Right atrium auricular region (tissue), 2 donors: ENCODE results near the gene CD3D. TPM values are rescaled to one million over a fixed set of nuclear protein-coding genes. Genes with fewer than 3 reads are reported as not detected.

Experiments used
- DNase-seq: peaks from one replicate; pipeline ENCODE4 v3.0.0-alpha.2; 2019; ENCODE audit warnings: low spot score
- H3K27ac ChIP-seq, 2 donors: fragments of 200-600 bp; sonication (generic); 1 replicate in 1 of 2; 2 replicates in 1 of 2; pipeline ENCODE4 v1.5.1; 2016 to 2019
- H3K27me3 ChIP-seq, 2 donors: fragments of 200-600 bp; sonication (generic); one replicate each; pipeline versions ENCODE4 v1.5.1 to v1.6.0; 2017 to 2019
- H3K36me3 ChIP-seq: fragments of 200-600 bp; sonication (generic); one replicate; pipeline ENCODE4 v1.5.1; 2016
- H3K4me1 ChIP-seq, 2 donors: fragments of 200-600 bp; sonication (generic); one replicate each; pipeline versions ENCODE4 v1.5.1 to v1.6.0; 2017 to 2019
- H3K4me3 ChIP-seq, 2 donors: fragments of 200-600 bp; sonication (generic); 1 replicate in 1 of 2; 2 replicates in 1 of 2; pipeline ENCODE4 v1.5.1; 2017 to 2019; ENCODE audit warnings: mild to moderate bottlenecking in 1 of 2, moderate library complexity in 1 of 2
- H3K9me3 ChIP-seq, 2 donors: fragments of 200-600 bp; sonication (generic); one replicate each; pipeline ENCODE4 v1.5.1; 2019
- CTCF ChIP-seq, 2 donors: fragments of 200-600 bp; sonication (generic); IDR thresholded peaks; one replicate each; pipeline ENCODE4 v1.5.1; 2019; ENCODE audit warnings: antibody characterized with exemption in 2 of 2
- total RNA-seq, 2 donors: library from RNA; depleted of rRNA; stranded (reverse); fragments of >200 nt; gene quantifications; one replicate each; pipeline ENCODE4 v1.1.0, GENCODE V29; 2016

CD3D gene
- total RNA-seq: 1 to 10 TPM in 1 of 2 donors, not detected in 1; 1.5 TPM

GRCh38 chr11:118342503-118343161 is at the start of gene CD3D:
Gene CD3D (minus strand): TSS chr11:118342705. CDS start chr11:118342607, 98 bp downstream.
- Histone ChIP-seq H3K4me1 (no peaks in the 10 kb centered on the region), H3K9me3 (no peaks in the 10 kb centered on the region), H3K36me3 (no peaks in the 10 kb centered on the region), H3K4me3 (no peak within 1 kb of the TSS), H3K27ac (no peak within 1 kb of the TSS), H3K27me3 (no peaks in the 10 kb centered on the region)
- no peak for TF ChIP-seq CTCF (IDR thresholded peaks at IDR 0.05)
- DNase-seq: no peak

- Histone ChIP-seq H3K9me3 (no peaks in the 10 kb centered on the region), H3K27me3 (no peaks in the 10 kb centered on the region), H3K4me1 (no peaks in the 10 kb centered on the region), H3K36me3 (peaks cover 99% of the 10 kb centered on the region), H3K27ac (no peak overlapping the region), H3K4me3 (no peak overlapping the region)
- no peak for DNase-seq
- no peak for TF ChIP-seq CTCF (IDR thresholded peaks at IDR 0.05)
Observed at GRCh38 chr11:118383657-118384056, 41.2 kb upstream of the CD3D start.

- no peaks in the 10 kb centered on the region for H3K9me3 ChIP-seq
- no peaks in the 10 kb centered on the region for H3K27me3 ChIP-seq
- H3K27ac ChIP-seq: no peak overlapping the region
- no peak overlapping the region for H3K4me3 ChIP-seq
- H3K36me3 ChIP-seq: peaks cover 94% of the 10 kb centered on the region
- TF ChIP-seq CTCF (IDR thresholded peaks at IDR 0.05): no peak
- DNase-seq: no peak
- no peaks in the 10 kb centered on the region for H3K4me1 ChIP-seq
Observed at GRCh38 chr11:118382954-118383353, 40.4 kb upstream of the CD3D start.

GRCh38 chr11:118380571-118380970 is 38.1 kb upstream of the CD3D start:
- DNase-seq: no peak
- no peaks in the 10 kb centered on the region for H3K27me3 ChIP-seq
- H3K27ac ChIP-seq: no peak overlapping the region
- TF ChIP-seq CTCF (IDR thresholded peaks at IDR 0.05): no peak
- H3K36me3 ChIP-seq: peaks cover 87% of the 10 kb centered on the region
- no peak overlapping the region for H3K4me3 ChIP-seq
- no peaks in the 10 kb centered on the region for H3K9me3 ChIP-seq
- no peaks in the 10 kb centered on the region for H3K4me1 ChIP-seq

GRCh38 chr11:118379497-118379896 is 37.0 kb upstream of the CD3D start:
- no peaks in the 10 kb centered on the region for H3K27me3 ChIP-seq
- peaks cover 85% of the 10 kb centered on the region for H3K36me3 ChIP-seq
- no peak overlapping the region for H3K4me3 ChIP-seq
- no peak for TF ChIP-seq CTCF (IDR thresholded peaks at IDR 0.05)
- no peak for DNase-seq
- no peaks in the 10 kb centered on the region for H3K9me3 ChIP-seq
- H3K27ac ChIP-seq: no peak overlapping the region
- no peaks in the 10 kb centered on the region for H3K4me1 ChIP-seq

- Histone ChIP-seq H3K36me3 (peaks cover 85% of the 10 kb centered on the region), H3K4me1 (no peaks in the 10 kb centered on the region), H3K27me3 (no peaks in the 10 kb centered on the region), H3K27ac (no peak overlapping the region), H3K9me3 (no peaks in the 10 kb centered on the region), H3K4me3 (no peak overlapping the region)
- TF ChIP-seq CTCF (IDR thresholded peaks at IDR 0.05): no peak
- no peak for DNase-seq
Observed at GRCh38 chr11:118375978-118376377, 33.5 kb upstream of the CD3D start.
